ENCODE measurements around the gene TCEA2. TPM values are rescaled to one million over a fixed set of nuclear protein-coding genes. Genes with fewer than 3 reads are reported as not detected.

Gene TCEA2
- total RNA-seq, 1 donor from 2014 or later, result 123 TPM

DNA sequence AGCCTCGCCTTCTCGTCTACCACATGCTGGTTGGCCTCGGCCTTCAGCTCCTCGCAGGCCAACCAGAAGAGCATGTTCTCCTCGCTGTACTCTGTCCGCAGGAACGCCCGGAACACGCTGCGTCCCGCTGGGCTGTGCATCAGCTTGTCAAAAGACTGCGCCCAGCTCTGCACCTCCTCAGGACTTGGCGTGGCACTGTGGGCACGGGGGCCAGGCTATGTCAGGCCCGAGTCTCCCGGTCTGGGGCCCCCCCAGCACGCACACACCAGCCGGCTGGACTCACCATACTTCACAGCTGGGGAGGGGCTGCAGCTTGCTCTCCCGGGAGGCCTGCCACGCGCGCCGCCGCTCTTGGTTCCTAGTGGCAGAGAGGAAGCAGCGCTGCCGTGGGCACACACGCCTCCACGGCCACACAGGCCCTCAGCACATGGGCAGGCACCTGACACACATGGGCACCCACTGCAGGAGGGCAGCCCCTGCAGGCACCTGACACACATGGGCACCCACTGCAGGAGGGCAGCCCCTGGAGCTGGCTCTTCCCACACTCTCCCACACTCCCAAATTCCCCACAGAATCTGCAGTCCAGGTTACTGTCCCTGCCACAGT lies 11.3 kb downstream of the TCEA2 start:
- Mint-ChIP-seq H3K4me1 (ENCODE audit: unreplicated experiment) (no peaks in the 10 kb centered on the region), H3K4me3 (ENCODE audit: unreplicated experiment) (no peak overlapping the region), H3K27me3 (ENCODE audit: unreplicated experiment) (peaks cover 4% of the 10 kb centered on the region), H3K36me3 (ENCODE audit: low read depth, unreplicated experiment) (no peaks in the 10 kb centered on the region), H3K9me3 (ENCODE audit: unreplicated experiment) (no peaks in the 10 kb centered on the region), H3K27ac (ENCODE audit: unreplicated experiment) (no peak overlapping the region)
- DNase-seq (ENCODE audit: low spot score), result no peak
- TF ChIP-seq, protein P1, sequence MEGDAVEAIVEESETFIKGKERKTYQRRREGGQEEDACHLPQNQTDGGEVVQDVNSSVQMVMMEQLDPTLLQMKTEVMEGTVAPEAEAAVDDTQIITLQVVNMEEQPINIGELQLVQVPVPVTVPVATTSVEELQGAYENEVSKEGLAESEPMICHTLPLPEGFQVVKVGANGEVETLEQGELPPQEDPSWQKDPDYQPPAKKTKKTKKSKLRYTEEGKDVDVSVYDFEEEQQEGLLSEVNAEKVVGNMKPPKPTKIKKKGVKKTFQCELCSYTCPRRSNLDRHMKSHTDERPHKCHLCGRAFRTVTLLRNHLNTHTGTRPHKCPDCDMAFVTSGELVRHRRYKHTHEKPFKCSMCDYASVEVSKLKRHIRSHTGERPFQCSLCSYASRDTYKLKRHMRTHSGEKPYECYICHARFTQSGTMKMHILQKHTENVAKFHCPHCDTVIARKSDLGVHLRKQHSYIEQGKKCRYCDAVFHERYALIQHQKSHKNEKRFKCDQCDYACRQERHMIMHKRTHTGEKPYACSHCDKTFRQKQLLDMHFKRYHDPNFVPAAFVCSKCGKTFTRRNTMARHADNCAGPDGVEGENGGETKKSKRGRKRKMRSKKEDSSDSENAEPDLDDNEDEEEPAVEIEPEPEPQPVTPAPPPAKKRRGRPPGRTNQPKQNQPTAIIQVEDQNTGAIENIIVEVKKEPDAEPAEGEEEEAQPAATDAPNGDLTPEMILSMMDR (IDR thresholded peaks at IDR 0.05; ENCODE audit: unreplicated experiment), result no peak

DNA sequence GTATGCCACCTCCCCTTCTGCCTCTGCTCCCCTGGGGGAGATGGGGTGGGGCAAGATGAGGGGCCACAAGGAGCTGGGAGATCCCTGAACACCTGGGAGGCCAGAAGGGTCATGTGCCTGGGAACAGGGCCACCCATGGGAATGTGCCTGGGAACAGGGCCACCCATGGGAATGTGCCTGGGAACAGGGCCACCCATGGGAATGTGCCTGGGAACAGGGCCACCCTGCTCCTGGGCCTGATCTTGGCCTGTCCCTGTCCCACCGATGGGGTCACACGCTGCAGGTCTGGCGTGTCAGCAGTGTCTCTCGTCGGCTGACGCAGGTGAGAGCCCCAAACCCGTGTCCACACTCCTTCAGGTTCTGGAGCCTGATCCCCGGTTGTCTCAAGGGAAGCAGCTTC lies 12.0 kb downstream of the TCEA2 start:
- TF ChIP-seq, protein P1 (IDR thresholded peaks at IDR 0.05; ENCODE audit: unreplicated experiment), result no peak
- H3K36me3 Mint-ChIP-seq (ENCODE audit: low read depth, unreplicated experiment), result no peaks in the 10 kb centered on the region
- no peaks in the 10 kb centered on the region for H3K4me1 Mint-ChIP-seq (ENCODE audit: unreplicated experiment)
- no peak overlapping the region for H3K27ac Mint-ChIP-seq (ENCODE audit: unreplicated experiment)
- DNase-seq (ENCODE audit: low spot score), result no peak
- H3K27me3 Mint-ChIP-seq (ENCODE audit: unreplicated experiment), result peaks cover 4% of the 10 kb centered on the region
- H3K9me3 Mint-ChIP-seq (ENCODE audit: unreplicated experiment), result no peaks in the 10 kb centered on the region
- no peak overlapping the region for H3K4me3 Mint-ChIP-seq (ENCODE audit: unreplicated experiment)

DNA sequence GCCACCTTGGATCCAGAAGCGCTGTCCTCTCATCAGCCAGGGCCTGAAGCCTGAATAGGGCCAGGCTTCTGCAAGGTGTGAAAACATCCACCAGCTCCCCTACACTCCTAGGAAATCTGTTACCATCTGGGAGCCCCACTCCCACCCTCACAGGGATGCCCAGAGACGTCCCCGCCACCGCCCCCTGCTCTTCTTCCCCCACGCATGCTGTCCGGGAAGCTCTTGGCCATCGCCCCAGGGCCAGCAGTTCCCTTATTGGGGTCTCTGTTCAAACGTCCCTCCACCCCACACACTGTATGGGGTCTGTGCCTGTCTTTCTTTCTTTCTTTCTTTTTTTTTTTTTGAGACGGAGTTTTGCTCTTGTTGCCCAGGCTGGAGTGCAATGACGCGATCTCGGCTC lies 12.6 kb downstream of the TCEA2 start:
- TF ChIP-seq, protein P1 (IDR thresholded peaks at IDR 0.05; ENCODE audit: unreplicated experiment), result no peak
- H3K4me1 Mint-ChIP-seq (ENCODE audit: unreplicated experiment), result peaks cover 4% of the 10 kb centered on the region
- H3K27me3 Mint-ChIP-seq (ENCODE audit: unreplicated experiment), result peaks cover 8% of the 10 kb centered on the region
- H3K27ac Mint-ChIP-seq (ENCODE audit: unreplicated experiment), result no peak overlapping the region
- no peak overlapping the region for H3K4me3 Mint-ChIP-seq (ENCODE audit: unreplicated experiment)
- DNase-seq (ENCODE audit: low spot score), result no peak
- no peaks in the 10 kb centered on the region for H3K9me3 Mint-ChIP-seq (ENCODE audit: unreplicated experiment)
- H3K36me3 Mint-ChIP-seq (ENCODE audit: low read depth, unreplicated experiment), result no peaks in the 10 kb centered on the region

DNA sequence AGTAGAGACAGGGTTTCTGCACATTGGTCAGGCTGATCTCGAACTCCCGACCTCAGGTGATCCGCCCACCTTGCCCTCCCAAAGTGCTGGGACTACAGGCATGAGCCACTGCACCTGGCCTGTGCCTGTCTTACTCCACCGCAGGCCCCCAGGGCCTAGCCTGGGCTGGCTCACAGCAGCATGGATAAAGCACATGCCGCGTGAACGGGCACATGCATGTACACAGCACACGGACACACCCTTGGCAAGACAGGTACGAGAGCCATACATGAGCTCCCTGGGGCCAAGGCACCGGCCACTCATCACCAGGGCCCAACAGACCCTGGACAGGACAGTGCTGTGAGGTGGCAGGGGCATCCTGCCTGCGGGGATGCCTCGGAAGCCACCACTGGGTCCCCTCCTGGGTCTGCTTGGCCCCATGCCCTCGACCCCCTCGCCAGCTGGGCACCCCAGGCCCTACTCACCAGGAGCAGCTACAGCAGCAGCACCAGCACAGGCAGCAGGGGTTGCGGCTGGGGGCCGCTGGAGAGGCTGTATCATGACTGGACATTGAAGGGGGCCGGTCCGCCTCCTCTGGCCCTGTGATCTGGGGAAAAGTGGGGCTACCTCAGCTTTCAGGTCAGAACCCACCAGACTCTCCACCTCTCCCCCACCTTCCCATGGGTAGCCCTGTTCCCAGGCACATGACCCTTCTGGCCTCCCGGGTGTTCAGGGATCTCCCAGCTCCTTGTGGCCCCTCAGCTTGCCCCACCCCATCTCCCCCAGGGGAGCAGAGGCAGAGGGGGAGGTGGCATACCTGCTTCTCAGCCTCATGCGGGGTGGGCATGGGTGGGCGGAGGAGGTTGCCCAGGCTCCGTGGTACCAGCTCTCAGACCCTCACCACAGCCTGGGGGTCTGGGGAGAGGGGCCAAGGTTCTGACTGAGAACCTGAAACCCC lies 13.3 kb downstream of the TCEA2 start:
- Mint-ChIP-seq H3K4me1 (ENCODE audit: unreplicated experiment) (peaks cover 7% of the 10 kb centered on the region), H3K27ac (ENCODE audit: unreplicated experiment) (no peak overlapping the region), H3K4me3 (ENCODE audit: unreplicated experiment) (no peak overlapping the region), H3K27me3 (ENCODE audit: unreplicated experiment) (peaks cover 11% of the 10 kb centered on the region), H3K9me3 (ENCODE audit: unreplicated experiment) (no peaks in the 10 kb centered on the region), H3K36me3 (ENCODE audit: low read depth, unreplicated experiment) (no peaks in the 10 kb centered on the region)
- DNase-seq (ENCODE audit: low spot score), result no peak
- TF ChIP-seq, protein P1 (IDR thresholded peaks at IDR 0.05; ENCODE audit: unreplicated experiment), result no peak

DNA sequence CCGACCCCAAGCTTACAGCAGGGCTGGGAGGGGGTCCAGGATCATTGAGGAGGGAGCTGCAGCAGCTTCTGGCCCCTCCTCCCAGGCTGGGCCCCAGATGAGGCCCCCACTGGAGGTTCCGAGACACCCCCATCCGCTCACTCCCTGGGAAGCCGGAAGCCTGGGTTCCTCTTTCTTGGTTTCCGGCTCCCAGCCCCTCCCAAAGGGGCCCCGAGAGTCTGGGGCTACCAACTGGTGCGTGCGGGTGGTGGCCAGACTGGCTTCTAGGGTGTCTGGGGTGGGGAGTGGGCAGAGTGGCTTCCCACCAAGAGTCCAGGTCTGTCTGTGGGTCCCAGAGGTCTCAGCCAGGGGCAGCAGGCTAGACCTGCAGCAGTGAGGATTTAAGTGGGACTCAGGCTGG lies 14.1 kb downstream of the TCEA2 start:
- TF ChIP-seq, protein P1 (IDR thresholded peaks at IDR 0.05; ENCODE audit: unreplicated experiment), result no peak
- H3K9me3 Mint-ChIP-seq (ENCODE audit: unreplicated experiment), result no peaks in the 10 kb centered on the region
- no peaks in the 10 kb centered on the region for H3K36me3 Mint-ChIP-seq (ENCODE audit: low read depth, unreplicated experiment)
- H3K4me1 Mint-ChIP-seq (ENCODE audit: unreplicated experiment), result peaks cover 13% of the 10 kb centered on the region
- DNase-seq (ENCODE audit: low spot score), result no peak
- H3K4me3 Mint-ChIP-seq (ENCODE audit: unreplicated experiment), result no peak overlapping the region
- peaks cover 14% of the 10 kb centered on the region for H3K27me3 Mint-ChIP-seq (ENCODE audit: unreplicated experiment)
- H3K27ac Mint-ChIP-seq (ENCODE audit: unreplicated experiment), result no peak overlapping the region
